ENCODE results near the gene TMEM74B.

DNA sequence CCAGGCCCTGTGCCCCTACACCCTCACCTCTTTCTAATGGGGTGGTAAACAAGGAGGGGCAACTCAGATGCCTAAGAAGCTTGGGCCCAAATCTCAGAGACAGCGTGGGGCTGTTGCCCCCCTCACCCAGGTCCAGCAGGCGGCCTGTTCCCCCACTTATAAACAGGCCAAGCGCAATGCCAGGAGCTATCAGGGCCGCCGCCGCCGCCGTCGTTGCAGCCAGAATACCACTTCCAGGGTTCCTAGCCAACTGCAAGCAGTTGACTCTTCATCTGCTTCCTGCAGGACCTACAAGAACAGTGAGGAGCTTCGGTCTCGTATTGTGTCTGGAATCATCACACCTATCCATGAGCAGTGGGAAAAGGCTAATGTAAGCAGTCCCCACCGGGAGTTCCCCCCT lies 49.9 kb downstream of the TMEM74B start:
- TF ChIP-seq, protein P1, sequence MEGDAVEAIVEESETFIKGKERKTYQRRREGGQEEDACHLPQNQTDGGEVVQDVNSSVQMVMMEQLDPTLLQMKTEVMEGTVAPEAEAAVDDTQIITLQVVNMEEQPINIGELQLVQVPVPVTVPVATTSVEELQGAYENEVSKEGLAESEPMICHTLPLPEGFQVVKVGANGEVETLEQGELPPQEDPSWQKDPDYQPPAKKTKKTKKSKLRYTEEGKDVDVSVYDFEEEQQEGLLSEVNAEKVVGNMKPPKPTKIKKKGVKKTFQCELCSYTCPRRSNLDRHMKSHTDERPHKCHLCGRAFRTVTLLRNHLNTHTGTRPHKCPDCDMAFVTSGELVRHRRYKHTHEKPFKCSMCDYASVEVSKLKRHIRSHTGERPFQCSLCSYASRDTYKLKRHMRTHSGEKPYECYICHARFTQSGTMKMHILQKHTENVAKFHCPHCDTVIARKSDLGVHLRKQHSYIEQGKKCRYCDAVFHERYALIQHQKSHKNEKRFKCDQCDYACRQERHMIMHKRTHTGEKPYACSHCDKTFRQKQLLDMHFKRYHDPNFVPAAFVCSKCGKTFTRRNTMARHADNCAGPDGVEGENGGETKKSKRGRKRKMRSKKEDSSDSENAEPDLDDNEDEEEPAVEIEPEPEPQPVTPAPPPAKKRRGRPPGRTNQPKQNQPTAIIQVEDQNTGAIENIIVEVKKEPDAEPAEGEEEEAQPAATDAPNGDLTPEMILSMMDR (IDR thresholded peaks at IDR 0.05; ENCODE audit: low read length) = no peak
- no peak for TF ChIP-seq EZH2 (IDR thresholded peaks at IDR 0.05; ENCODE audit: borderline replicate concordance, low read length)
